Endothelial cell of umbilical vein (primary cell): ENCODE data around the gene LARGE1. TPM values are rescaled to one million over a fixed set of nuclear protein-coding genes. Genes with fewer than 3 reads are reported as not detected.

Experiments used
- BruUV-seq: library from RNA; stranded (reverse); fragments of 400-500 nt; replicated peaks from 2 replicates; lab custom pipeline; 2021; lab: Mats Ljungman, UMichigan
- CTCF ChIA-PET: fragments of 300-600, 350-600 bp; sonication (Branson Sonifier 250); formaldehyde crosslinking; loops from one replicate; lab custom pipeline; 2021; ENCODE audit warnings: antibody characterized with exemption, inconsistent platforms; lab: Charles Lee
- POLR2A ChIA-PET: fragments of 300-600, 350-600 bp; sonication (Branson Sonifier 250); formaldehyde crosslinking; loops from one replicate; lab custom pipeline; 2021; ENCODE audit warnings: antibody characterized with exemption, inconsistent platforms; lab: Charles Lee
- DNase-seq: peaks from one replicate; pipeline ENCODE4 v3.0.0-alpha.2; 2011; ENCODE audit warnings: low read depth, low spot score
- FAIRE-seq: peaks from 2 replicates; lab custom pipeline; 2011; peaks lifted over from hg19 to GRCh38; lab: Jason Lieb, UNC
- H2AFZ ChIP-seq: 2 replicates; pipeline ENCODE4 v1.6.0; 2012; ENCODE audit warnings: low read depth, low read length, control low read depth, inconsistent platforms
- H3K27ac ChIP-seq: 2 replicates; pipeline ENCODE4 v1.5.1; 2011; ENCODE audit warnings: low read depth, mild to moderate bottlenecking, control low read depth, low read length, moderate library complexity; ENCODE audit not compliant: insufficient read depth
- H3K27me3 ChIP-seq, 2 experiments: 2 replicates each; pipeline versions ENCODE4 v1.6.0 to v1.6.1; 2011; ENCODE audit warnings: low read length in 2 of 2, mixed read lengths in 1 of 2; ENCODE audit not compliant: control insufficient read depth in 2 of 2, insufficient read depth in 2 of 2
- H3K36me3 ChIP-seq, 2 experiments: 2 replicates in 1 of 2; 3 replicates in 1 of 2; pipeline ENCODE4 v1.5.1; 2011; ENCODE audit warnings: low read length in 2 of 2, mild to moderate bottlenecking in 1 of 2, moderate library complexity in 1 of 2; ENCODE audit not compliant: control insufficient read depth in 2 of 2, insufficient read depth in 2 of 2; ENCODE audit errors: extremely low read depth in 1 of 2
- H3K4me1 ChIP-seq: 3 replicates; pipeline ENCODE4 v1.5.1; 2011; ENCODE audit warnings: mild to moderate bottlenecking, low read length; ENCODE audit not compliant: control insufficient read depth, insufficient read depth; ENCODE audit errors: extremely low read depth
- H3K4me2 ChIP-seq: 2 replicates; pipeline ENCODE4 v1.6.1; 2011; ENCODE audit warnings: low read length, control low read depth, mixed read lengths; ENCODE audit not compliant: insufficient read depth
- H3K4me3 ChIP-seq, 3 experiments: fragments of 200-600 bp in 1 of 3; sonication (generic), shearing (Covaris generic) in 1 of 3; replicated peaks in 1 of 3; 2 replicates each; pipeline ENCODE4 v1.5.1; 2011 to 2016; ENCODE audit warnings: control low read depth in 3 of 3, low read length in 3 of 3, mild to moderate bottlenecking in 2 of 3, inconsistent platforms in 1 of 3, low read depth in 1 of 3, moderate library complexity in 1 of 3; ENCODE audit not compliant: insufficient read depth in 1 of 3
- H3K79me2 ChIP-seq: 2 replicates; pipeline ENCODE4 v1.6.0; 2012; ENCODE audit warnings: low read length, inconsistent platforms; ENCODE audit not compliant: control insufficient read depth, insufficient read depth
- H3K9ac ChIP-seq: replicated peaks from 2 replicates; pipeline ENCODE3; 2011; ENCODE audit warnings: low read length, control low read depth; ENCODE audit not compliant: insufficient read depth; ENCODE audit errors: extremely low read depth
- H3K9me1 ChIP-seq: replicated peaks from 3 replicates; pipeline ENCODE4 v1.6.0; 2011; ENCODE audit warnings: mild to moderate bottlenecking, low read length; ENCODE audit not compliant: control insufficient read depth, insufficient read depth; ENCODE audit errors: extremely low read depth
- H3K9me3 ChIP-seq: replicated peaks from 2 replicates; pipeline ENCODE4 v1.5.1; 2012; ENCODE audit warnings: low read length, inconsistent platforms; ENCODE audit not compliant: control insufficient read depth, insufficient read depth
- H4K20me1 ChIP-seq: replicated peaks from 2 replicates; pipeline ENCODE3; 2011; ENCODE audit warnings: mild to moderate bottlenecking, low read length; ENCODE audit not compliant: control insufficient read depth, insufficient read depth; ENCODE audit errors: extremely low read depth
- EZH2 ChIP-seq: IDR thresholded peaks from 2 replicates; pipeline ENCODE4 v1.6.1; 2012; ENCODE audit warnings: borderline replicate concordance, low read depth, mild to moderate bottlenecking, moderate library complexity, low read length, inconsistent platforms; ENCODE audit not compliant: severe bottlenecking
- FOS ChIP-seq: IDR thresholded peaks from 2 replicates; pipeline ENCODE4 v1.6.1; 2011; ENCODE audit warnings: mild to moderate bottlenecking, low read length, moderate library complexity, borderline replicate concordance; ENCODE audit not compliant: insufficient read depth
- GATA2 ChIP-seq: IDR thresholded peaks from 2 replicates; pipeline ENCODE4 v1.7.0; 2011; ENCODE audit warnings: low read depth, mild to moderate bottlenecking, moderate library complexity, mixed read lengths, low read length; ENCODE audit not compliant: insufficient read length, insufficient read depth
- JUN ChIP-seq: IDR thresholded peaks from 2 replicates; pipeline ENCODE4 v1.6.1; 2011; ENCODE audit warnings: borderline replicate concordance, low read depth; ENCODE audit not compliant: insufficient read length, insufficient read depth
- MAX ChIP-seq: IDR thresholded peaks from 2 replicates; pipeline ENCODE4 v1.6.1; 2011; ENCODE audit not compliant: insufficient read depth, insufficient read length
- MYC ChIP-seq: IDR thresholded peaks from one replicate; pipeline ENCODE4 v1.6.1; 2011; ENCODE audit warnings: mild to moderate bottlenecking, low read depth, low read length
- POLR2A ChIP-seq: IDR thresholded peaks from 2 replicates; pipeline ENCODE4 v1.6.1; 2012; ENCODE audit warnings: low read depth, mild to moderate bottlenecking, control low read depth, low read length
- POLR2AphosphoS5 ChIP-seq: IDR thresholded peaks from 2 replicates; pipeline ENCODE4 v1.6.1; 2012; ENCODE audit warnings: low read depth, mild to moderate bottlenecking, control low read depth, low read length, moderate library complexity; ENCODE audit not compliant: insufficient read depth
- dilution Hi-C: fragments of 300-500 bp; cut with MboI; formaldehyde crosslinking; loops from one replicate; pipeline ENCODE4 v1.15.0; 2019; ENCODE audit warnings: low sequenced_read_pairs; ENCODE audit not compliant: extremely low pct_ligation_motif_present
- intact Hi-C: fragments of 100-400 bp; cut with micrococcal nuclease; formaldehyde crosslinking; loops from one replicate; pipeline ENCODE4 v1.10.0; 2022
- polyA plus RNA-seq, 4 experiments: library from polyadenylated mRNA; depleted of rRNA in 3 of 4; stranded (reverse) in 3 of 4; unstranded in 1 of 4; fragments of >200 nt; gene quantifications; 2 replicates each; pipeline versions ENCODE4 v1.2.1 to v1.2.3, GENCODE V29; 2011 to 2012; ENCODE audit warnings: missing spikeins in 1 of 4
- total RNA-seq: library from RNA; stranded (reverse); gene quantifications from 2 replicates; pipeline ENCODE4 v1.2.3, GENCODE V29; 2021
- TF ChIP-seq, protein P1 (sequence below), 2 donors: IDR thresholded peaks; 1 replicate in 1 of 2; 2 replicates in 1 of 2; pipeline ENCODE4 v1.5.1; 2011; ENCODE audit warnings: low read length in 2 of 2, mild to moderate bottlenecking in 2 of 2, moderate library complexity in 2 of 2, control low read depth in 1 of 2, inconsistent platforms in 1 of 2, low read depth in 1 of 2; ENCODE audit not compliant: insufficient read depth in 1 of 2; ENCODE audit errors: extremely low read depth in 1 of 2

Gene LARGE1
- total and polyA plus RNA-seq, 2 donors (not counting 3 experiments of a cell fraction or from before 2014, with no cell fraction given), result 0.95 to 4.4 TPM

GRCh38 chr22:33324228-33324627 lies 596.0 kb downstream of the LARGE1 start:
- Histone ChIP-seq H3K4me3 (no peak overlapping the region), H3K9me1 (no peaks in the 10 kb centered on the region), H3K9ac (no peak overlapping the region), H3K4me1 (no peaks in the 10 kb centered on the region), H3K79me2 (no peaks in the 10 kb centered on the region), H3K27me3 (no peaks in the 10 kb centered on the region), H3K9me3 (peaks cover 6% of the 10 kb centered on the region), H2AFZ (no peak overlapping the region), H3K4me2 (no peak overlapping the region), H3K36me3 (no peaks in the 10 kb centered on the region), H3K27ac (no peak overlapping the region), H4K20me1 (no peaks in the 10 kb centered on the region)
- intact Hi-C loops, result no loop called here
- dilution Hi-C loops, result no loop called here
- TF ChIP-seq MAX, result no peak
- no peak for TF ChIP-seq POLR2AphosphoS5
- no peak for TF ChIP-seq FOS
- no peak for TF ChIP-seq MYC
- TF ChIP-seq GATA2, result no peak
- TF ChIP-seq JUN, result no peak
- no peak for TF ChIP-seq EZH2
- TF ChIP-seq POLR2A, result no peak
- TF ChIP-seq, protein P1, sequence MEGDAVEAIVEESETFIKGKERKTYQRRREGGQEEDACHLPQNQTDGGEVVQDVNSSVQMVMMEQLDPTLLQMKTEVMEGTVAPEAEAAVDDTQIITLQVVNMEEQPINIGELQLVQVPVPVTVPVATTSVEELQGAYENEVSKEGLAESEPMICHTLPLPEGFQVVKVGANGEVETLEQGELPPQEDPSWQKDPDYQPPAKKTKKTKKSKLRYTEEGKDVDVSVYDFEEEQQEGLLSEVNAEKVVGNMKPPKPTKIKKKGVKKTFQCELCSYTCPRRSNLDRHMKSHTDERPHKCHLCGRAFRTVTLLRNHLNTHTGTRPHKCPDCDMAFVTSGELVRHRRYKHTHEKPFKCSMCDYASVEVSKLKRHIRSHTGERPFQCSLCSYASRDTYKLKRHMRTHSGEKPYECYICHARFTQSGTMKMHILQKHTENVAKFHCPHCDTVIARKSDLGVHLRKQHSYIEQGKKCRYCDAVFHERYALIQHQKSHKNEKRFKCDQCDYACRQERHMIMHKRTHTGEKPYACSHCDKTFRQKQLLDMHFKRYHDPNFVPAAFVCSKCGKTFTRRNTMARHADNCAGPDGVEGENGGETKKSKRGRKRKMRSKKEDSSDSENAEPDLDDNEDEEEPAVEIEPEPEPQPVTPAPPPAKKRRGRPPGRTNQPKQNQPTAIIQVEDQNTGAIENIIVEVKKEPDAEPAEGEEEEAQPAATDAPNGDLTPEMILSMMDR (IDR thresholded peaks at IDR 0.05; ENCODE audit: extremely low read depth in 1 of 2, insufficient read depth in 1 of 2, low read depth in 1 of 2, low read length in 2 of 2), result no peak
- POLR2A ChIA-PET, result no interaction called here
- no TSS peak for BruUV-seq
- DNase-seq (no peak), FAIRE-seq (no peak)
- CTCF ChIA-PET, result no interaction called here
